HTERT RPE-1 (cell line): ENCODE results near the gene GPR137C.

Experiments used
- in situ Hi-C: fragments of 300-500 bp; cut with MboI; formaldehyde crosslinking; loops from 4 replicates; pipeline ENCODE4 v1.14.3; 2020; ENCODE audit warnings: low sequenced_read_pairs

The GPR137C gene

GRCh38 chr14:52552063-52552988, at the start of gene GPR137C, which contains the start of gene TXNDC16:
Gene GPR137C, plus strand, starts transcription at chr14:52552836. Its CDS starts 312 bp downstream, at chr14:52553148.
Gene TXNDC16, minus strand, starts transcription at chr14:52552505. Its CDS starts 8,948 bp downstream, at chr14:52543557.
- in situ Hi-C loops, result no loop called here

GRCh38 chr14:52513249-52513648, 39.4 kb upstream of the GPR137C start:
- in situ Hi-C loops, result no loop called here

GRCh38 chr14:52514046-52514811, 38.4 kb upstream of the GPR137C start:
- in situ Hi-C loops, result no loop called here

GRCh38 chr14:52522033-52522432, 30.6 kb upstream of the GPR137C start:
- in situ Hi-C loops, result no loop called here

- in situ Hi-C loops, result no loop called here
Measured at GRCh38 chr14:52522581-52523345, 29.9 kb upstream of the GPR137C start.

GRCh38 chr14:52527052-52527451, 25.6 kb upstream of the GPR137C start:
- in situ Hi-C loops, result no loop called here

- in situ Hi-C loops, result no loop called here
Measured at GRCh38 chr14:52531481-52531880, 21.2 kb upstream of the GPR137C start.

GRCh38 chr14:52536269-52536668, 16.4 kb upstream of the GPR137C start:
- in situ Hi-C loops, result no loop called here

GRCh38 chr14:52538623-52539022, 14.0 kb upstream of the GPR137C start:
- in situ Hi-C loops, result no loop called here

- in situ Hi-C loops, result no loop called here
Measured at GRCh38 chr14:52545584-52546317, 6.9 kb upstream of the GPR137C start.

GRCh38 chr14:52546318-52546670, 6.3 kb upstream of the GPR137C start:
- in situ Hi-C loops, result no loop called here

- in situ Hi-C loops, result no loop called here
Measured at GRCh38 chr14:52547027-52547426, 5.6 kb upstream of the GPR137C start.

GRCh38 chr14:52547526-52547925, 5.1 kb upstream of the GPR137C start:
- in situ Hi-C loops, result no loop called here

GRCh38 chr14:52550661-52551060, 2.0 kb upstream of the GPR137C start:
- in situ Hi-C loops, result no loop called here

- in situ Hi-C loops, result no loop called here
Measured at GRCh38 chr14:52551205-52551604, 1.4 kb upstream of the GPR137C start.

GRCh38 chr14:52551696-52552062, 957 bp upstream of the GPR137C start:
- in situ Hi-C loops, result no loop called here

GRCh38 chr14:52553002-52553670, 500 bp downstream of the GPR137C start:
- in situ Hi-C loops, result no loop called here

- in situ Hi-C loops, result no loop called here
Measured at GRCh38 chr14:52553671-52554575, 1.3 kb downstream of the GPR137C start.

- in situ Hi-C loops, result no loop called here
Measured at GRCh38 chr14:52558688-52559087, 6.1 kb downstream of the GPR137C start.
